Stimulated activated CD4-positive, alpha-beta T cell treated with anti-CD3 and anti-CD28 coated beads, Interleukin-4, amount 100 ng/mL, for 4 hours (primary cell): ENCODE results near the gene PARD3.

Experiments used
- DNase-seq, 2 experiments: peaks; one replicate each; pipeline ENCODE4 v3.0.0-alpha.2; 2020

PARD3 gene

DNA sequence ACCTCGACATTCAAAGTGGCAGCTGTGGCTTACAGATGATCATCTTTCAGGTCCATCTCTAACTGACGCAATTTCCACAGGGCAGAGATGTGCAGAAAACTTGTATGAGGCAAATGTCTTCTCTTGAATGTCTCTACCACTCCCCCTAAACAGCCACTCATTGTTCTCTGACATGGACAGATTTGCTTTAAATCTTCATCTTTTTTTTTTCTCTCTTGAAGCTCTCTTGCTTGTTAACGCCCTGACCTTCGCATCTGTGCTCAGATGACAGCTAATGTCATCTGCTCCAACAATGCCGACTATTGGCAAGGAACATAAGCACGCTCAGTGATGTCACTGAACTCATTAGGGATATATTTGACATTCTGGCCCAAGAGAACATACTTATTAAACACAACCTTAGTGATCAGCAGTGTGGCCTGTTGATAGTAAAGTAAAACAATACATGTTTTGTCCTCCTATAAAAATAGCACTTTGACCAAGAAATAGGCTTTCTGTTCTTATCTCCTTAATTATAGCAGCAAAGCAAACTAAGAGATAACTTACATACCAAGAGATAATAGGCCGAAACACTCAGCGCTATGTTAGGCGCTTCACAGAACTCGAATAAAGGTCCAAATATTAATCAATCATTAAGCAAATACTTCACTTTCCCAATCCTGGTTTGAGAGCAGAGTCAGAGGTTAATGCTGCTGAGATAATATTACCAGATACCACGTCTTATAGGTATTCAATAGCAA is 583.5 kb downstream of the PARD3 start:
- no peak for DNase-seq

DNA sequence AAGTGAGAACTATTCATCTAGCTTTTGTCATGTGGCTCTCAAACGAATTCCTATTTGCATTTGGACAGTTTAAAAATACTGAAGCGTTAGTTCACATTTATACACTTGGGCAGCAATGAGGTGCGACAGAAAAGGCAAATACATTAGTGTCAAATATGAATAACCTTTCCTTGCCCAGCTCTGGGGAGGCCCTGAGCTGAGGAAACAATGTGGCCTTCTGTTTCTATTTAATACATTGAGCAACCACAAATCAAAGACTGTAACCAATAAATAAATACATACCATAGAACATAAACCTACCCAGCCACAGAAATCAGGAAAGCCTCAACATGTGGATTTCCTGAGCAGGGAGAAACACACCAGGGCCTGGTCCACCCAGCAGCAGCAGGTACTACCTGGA is 585.2 kb downstream of the PARD3 start:
- DNase-seq: no peak

DNA sequence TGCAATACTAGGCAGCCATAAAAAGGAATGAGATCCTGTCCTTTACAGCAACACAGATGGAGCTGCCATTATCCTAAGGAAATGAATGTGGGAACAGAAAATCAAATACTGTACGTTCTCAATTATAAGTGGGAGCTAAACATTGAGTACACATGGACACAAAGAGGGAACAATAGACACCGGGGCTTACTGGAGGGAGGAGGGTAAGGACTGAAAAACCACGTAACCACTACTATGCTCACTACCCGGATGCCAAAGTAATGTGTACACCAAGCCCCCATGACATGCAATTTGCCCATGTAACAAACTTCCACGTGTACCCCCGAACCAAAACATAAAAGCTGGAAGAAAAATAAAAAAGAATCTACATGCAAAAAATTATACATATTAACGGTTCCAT is 587.0 kb downstream of the PARD3 start:
- DNase-seq: no peak

DNA sequence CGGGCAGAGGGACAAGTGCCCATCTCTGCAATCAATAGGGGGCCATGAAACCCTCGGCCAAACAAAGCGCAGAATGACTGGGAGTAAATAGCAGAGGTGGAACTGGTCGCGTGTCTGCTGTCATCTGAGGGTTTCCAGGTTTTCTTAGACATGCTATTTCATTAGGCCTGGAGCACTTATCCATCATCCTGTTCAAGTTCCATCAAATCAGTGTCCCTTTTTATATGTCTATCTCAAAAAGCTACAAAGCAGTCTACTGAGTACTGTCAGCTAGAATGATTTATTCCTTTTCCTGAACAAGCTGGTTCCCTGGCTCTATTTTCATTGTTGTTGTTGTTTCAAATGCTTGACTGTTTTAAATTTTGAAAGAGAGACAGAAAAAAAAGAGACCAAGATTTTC is 590.5 kb downstream of the PARD3 start:
- no peak for DNase-seq

DNA sequence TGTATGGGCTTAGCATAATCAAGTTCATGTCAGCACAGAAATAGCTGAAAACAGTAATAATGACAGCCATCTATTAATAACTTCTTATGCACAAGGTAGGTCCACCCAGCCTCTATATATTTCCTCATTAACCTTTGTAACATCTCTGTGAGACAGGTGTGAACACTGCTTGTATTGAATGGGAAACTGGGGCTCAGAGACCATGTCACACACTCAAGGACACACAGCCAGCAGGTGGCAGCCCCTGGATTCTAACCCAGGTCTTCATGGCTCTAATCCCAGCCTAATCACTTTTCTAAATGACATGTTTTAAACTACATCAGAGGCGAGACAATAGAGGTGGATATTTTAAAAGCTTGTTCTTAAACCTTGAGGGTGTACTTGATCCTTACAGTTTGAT is 591.4 kb downstream of the PARD3 start:
- no peak for DNase-seq

DNA sequence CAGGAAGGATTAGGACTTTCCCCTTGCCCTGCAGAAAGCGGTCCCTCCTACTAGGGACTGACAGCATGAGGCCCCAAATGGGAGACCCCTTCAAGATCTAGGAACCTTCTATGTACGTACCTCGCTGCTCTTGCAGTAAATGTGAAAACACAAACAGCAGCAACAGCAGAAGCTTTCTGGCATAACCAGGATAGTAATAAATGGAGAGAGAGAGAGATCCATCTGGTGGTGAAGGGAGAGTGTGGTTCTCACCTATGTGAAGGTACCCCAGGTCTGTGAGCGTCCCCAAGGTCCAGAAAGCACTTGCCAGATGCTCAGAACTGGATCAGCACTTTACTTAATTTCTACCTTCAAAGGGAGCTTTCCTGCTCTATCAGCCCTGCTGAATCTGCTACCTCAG is 592.7 kb downstream of the PARD3 start:
- no peak for DNase-seq

DNA sequence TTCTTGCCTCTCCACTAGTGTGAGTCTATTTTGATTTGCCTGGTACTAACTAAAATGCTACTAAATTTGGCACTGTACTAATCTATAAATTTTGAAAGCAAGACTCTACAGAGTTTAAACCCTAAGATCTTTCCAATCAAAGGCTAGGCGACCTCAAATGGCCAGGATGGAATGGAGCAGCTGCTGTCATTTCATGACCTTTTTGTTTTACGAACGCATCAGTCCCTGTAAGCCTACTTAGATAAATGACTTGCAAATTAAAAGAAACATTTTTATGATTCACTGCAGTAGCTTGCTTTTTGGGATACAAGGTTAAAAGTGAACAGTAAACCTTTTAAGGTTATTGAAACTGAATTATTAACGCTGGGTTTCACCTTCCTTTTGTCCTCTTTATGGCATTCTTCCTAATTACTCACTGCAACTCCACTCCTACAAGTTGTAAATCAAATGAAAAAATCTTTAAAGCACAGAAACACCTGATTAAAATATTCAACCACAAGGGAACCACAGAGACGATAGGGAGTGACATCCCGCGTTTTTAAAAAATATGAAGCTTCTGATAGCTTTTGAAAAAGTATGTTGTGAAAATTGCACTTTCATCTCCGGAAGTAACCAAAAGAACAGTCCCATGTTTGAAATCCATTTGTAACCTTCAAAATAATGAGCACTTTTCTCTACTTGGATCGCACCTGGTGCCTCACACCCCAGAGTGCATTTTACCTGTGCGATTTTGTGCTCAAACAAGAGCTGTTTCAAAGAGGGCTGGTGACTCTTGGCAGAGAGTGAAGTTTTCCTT is 595.1 kb downstream of the PARD3 start:
- DNase-seq: no peak

DNA sequence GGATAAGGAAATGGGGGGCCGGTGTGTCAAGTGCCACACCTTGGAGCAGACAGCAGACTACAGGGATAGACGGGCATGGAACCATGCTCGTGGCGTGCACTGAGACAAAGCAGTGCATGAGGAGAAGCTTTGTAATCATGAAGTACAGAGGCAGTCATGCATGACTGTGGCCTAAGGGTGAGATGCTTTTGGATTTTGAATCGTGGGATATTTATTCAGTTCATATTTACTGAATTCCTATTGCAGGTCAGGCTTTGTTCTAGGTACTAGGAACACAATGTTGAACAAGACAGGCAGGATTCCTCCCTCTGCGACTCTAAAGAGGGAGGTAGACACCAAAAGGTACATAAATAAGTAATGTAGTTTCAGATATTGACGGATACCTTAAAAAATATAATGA is 597.6 kb downstream of the PARD3 start:
- DNase-seq: no peak

DNA sequence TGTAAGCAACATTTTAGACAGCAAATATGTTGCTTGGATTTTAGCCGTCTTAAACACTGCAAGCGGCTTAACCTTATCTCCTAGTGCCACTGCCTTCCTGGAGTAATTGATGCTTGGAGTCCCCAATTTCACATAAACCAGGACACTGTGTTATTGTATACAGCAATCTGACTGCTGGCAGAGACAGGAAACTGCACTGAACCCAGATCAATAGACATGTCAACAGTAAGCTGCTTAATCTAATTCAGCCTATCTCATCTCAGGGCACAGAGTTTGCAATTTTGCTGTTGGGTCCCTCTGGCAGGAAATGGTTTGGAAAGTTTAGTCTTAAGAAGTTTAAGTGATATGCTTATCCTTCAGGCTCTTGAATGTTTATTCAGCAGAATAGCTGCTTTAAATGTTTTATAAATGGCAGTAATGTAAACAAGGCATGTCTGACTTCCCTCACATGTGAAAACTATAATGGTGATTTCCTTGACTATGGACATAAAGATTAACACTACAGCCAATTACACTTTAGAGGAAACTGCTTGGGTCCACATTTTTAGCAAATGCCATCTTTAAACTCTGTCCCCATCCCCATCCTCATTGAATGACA is 598.6 kb downstream of the PARD3 start:
- DNase-seq: no peak

DNA sequence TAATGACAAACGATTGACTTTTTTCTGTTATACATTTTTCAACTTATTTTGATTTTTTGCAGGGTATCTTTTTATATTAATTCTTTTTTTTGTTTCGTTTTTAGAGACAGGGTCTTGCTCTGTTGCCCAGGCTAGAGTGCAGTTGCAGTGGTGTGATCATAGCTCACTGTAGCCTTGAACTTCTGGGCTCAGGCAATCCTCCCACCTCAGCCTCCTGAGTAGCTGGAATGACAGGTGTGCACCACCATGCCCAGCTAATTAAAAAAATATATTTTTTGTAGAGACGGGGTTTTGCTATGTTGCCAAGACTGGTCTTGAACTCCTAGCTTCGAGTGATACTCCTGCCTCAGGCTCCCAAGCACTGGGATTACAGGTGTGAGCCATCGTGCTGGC is 601.3 kb downstream of the PARD3 start:
- DNase-seq: no peak

DNA sequence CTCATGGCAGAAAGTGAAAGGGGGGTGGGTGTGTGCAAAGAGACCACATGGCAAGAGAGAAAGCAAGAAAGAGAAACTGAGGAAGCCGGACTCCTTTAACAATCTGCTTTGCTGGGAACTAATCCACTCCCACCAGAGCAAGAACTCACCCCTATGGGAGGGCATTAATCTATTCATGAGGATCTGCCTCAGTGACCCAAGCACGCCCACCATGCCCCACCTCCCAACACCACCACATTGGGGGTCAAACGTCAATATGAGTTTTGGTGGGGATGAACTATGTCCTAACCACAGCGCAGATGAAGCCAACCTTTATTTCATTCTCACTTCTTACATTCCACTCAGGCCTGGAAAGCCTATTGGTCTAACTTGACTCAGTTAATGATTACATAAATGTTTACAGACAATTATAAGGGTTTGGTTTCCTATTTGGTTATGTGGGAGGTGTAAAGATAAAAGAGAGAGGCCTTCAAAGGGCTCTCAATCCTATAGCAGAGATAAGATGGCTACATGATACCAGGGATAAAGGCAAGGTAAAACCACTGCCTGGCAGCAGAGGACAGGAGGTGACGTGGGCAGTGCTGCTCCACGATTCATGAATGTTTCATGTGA is 601.8 kb downstream of the PARD3 start:
- no peak for DNase-seq

DNA sequence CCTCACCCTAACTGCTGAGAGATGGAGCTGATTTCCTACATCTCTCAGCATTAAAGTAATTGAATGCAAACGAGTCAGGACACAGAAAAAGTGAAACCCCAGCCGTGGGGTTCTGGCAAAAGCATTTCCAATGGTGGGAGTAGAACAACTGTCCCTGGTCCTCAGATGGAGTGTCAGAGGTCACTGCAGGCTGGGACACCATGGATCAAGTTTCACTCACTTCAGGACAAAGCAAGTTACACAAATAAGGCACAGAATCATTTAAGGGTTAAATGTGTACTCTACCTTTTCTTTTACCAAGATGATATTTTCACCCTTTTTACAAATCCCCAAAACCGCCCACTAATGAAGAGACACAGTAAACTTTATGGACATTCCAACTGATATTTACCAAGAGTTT is 607.8 kb downstream of the PARD3 start:
- DNase-seq: no peak

DNA sequence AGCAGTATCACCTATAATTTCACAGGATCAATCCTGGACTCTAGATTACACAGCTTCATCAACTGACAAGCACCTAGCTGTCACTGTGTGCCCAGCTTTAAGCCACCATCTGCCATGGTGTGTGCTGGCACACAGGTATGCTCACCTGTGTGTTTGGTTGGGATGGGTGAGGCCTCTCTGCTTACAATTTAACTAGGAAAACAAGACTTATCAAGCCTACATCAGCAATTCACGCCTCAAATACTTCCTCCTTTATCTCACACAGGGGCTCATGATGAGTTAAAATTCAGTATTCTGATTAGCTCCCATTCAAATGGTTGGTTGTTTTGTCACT is 608.2 kb downstream of the PARD3 start:
- no peak for DNase-seq

DNA sequence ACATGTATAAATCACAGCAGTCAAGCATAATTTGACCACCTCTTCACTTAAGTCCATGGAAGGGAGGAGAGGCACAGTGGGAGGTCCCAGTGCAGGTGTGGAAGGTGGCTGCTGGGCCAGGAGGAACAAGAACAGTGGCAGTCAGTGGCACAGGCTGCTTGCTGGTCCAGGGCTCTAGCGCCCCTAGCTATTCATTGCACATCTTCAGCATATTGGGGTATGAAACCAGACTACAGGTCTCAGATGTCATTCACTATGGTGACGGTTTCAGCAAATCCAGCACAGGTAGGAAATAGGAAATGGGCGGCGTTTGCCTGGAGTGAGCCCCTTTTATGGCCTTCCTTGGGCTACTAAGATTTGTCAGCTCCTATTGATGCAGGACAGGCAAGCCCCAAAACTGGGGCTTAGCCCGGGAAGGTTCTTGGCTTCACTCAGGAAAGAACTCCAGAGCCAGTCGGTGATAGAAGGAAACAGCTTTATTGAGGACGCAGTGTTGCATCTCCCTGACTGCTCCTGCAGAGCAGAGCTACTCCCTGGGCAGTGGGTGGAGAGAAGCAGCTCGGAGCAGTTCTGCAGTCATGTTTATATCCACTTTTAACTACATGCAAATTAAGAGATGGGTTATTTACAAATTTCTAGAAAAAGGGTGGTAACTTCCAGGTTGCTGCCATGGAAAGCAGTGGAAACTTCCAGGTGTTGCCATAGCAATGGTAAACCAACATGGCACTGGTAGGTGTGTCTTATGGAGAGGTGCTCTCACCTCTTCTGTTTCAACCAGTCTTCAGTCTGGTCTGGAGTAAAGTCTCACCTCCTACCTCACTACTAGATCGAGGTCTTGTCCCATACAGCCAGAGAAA is 608.8 kb downstream of the PARD3 start:
- DNase-seq: no peak

DNA sequence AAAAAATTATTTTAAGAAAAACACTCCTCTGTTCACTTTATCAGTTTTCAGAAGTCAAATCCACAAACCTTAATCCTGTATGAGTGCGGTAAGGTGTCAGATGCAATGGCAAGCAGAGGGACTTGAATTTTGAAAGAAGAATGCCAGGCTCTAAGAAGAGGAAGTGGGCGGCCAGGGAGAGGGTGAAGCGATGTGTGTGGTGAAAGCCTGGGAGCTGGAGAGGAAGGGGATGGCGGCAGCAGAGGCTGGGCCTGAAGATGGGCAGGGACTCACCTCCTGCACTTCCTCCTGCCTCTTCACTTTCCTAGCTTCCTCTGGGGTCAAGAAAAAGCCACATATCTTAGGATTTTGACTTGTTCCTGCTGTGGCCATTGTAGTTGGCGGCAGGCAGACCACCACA is 609.6 kb downstream of the PARD3 start:
- no peak for DNase-seq

DNA sequence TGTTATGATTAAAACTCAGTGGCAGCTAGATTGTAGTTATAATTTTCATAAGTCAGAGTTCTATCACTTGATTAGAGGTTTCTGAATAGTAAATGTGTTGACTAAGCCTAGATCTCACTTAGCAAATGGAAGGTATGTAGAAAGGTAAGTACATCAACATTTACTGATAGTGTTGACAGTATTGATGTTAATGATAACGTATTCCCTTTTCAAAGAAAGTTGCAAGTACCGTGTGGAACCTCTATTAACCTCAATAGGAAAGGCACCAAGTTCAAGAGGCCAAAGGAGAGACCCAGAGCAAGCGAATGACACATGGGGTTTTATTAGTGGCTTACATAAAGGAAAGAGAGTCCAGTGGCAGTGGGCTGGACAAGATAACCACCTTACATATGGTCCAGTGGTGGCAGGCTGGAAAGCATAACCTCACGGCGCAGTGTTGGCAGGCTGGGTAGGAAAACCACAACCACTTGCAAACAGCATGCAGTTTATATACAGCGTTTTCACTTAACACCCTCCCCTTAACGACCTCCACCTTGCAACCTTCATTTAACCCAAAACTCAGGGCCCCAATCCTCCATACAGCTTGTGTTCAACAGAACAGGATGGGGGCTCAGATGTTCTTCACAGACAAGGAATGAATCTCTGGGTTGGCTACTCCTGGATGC is 611.0 kb downstream of the PARD3 start:
- no peak for DNase-seq

DNA sequence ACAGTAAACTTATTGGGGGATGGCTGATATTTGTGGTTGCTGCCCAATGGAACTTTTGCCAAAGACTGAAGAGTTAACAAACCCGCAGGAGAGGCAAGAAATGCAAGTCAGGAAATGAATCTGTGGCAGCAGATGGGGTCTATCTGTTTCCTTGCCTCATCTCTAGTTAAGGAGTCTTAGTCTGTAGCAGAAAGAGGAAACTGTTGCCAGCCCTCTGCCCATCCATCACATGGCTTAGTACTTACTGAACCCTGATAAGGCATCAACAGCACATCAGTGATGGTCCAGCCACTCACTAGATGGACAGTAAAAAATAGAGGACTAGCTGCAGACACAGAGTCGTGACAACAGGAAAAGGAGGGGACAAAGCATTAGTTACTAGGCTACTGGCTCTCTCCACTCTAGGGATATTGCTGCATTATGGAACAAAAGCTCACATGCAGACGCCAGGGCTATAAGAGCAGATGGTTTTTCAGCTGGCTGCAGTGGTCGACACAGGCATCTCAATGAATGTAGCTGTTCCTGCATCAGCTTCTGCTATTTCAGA is 614.7 kb downstream of the PARD3 start:
- DNase-seq: no peak

DNA sequence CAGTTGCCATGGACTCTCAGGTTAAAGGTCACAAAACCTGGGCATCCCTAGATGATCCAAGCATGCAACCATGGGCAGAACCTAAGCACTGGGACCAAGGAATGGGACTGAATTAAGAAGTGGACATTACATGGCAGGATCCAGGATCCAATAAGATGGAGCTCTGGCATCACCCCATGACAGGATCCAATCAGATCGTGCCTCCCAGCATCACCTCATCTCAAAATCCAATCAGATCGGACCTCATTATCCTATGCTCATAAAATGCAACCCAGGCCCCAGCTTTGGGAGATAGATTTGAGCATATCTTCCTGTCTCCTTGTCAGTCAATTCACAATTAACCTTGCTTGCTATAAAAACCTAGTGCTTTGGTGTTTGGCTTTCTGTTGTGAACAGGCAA is 616.1 kb downstream of the PARD3 start:
- no peak for DNase-seq

DNA sequence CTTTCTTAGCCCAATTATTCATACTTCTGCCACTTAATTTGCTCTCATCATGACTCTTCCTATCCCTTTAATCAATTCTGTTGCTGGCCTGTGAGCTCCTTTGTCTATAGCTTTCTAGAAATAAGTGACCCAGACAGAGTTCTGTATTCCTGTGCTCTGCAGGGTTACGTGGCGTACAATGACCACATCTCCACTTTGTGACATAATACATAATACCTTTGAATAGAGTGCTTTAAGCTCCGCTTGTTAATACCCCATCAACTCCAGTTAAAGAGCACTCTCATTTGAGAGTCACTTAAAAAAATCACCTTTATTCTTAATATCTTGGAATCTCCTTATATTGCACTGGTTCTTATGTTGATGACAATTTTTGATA is 619.0 kb downstream of the PARD3 start:
- no peak for DNase-seq

DNA sequence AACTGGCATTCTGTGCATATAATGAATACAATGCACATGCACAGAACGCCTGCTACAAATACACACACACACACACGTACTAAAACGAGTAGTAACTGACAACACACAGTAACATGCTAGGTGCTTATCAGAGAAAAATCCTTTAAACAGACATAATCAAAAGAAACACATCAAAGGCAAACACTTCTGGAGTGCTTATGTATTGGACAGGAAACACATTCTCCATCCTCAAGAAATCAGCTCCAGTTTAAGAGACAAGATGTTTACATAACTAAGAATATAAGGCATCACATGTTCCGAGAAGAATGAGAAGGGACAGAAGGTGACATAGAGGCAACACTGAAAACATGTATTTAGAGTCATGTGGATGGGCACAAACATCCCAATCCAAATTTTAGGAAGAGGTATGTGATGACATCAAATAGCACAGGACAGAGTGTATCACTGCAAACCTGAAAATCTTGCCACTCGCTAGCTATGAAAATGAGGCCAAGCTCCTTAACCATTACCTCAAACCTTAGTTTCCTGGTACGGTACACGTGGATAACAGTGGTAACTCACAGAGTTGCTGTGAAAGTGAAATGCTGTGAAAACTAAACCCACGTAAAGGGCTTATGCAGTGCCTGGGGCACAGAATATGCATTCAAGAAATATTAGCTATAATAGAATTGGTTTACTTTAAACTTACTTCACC is 619.6 kb downstream of the PARD3 start:
- DNase-seq: no peak

DNA sequence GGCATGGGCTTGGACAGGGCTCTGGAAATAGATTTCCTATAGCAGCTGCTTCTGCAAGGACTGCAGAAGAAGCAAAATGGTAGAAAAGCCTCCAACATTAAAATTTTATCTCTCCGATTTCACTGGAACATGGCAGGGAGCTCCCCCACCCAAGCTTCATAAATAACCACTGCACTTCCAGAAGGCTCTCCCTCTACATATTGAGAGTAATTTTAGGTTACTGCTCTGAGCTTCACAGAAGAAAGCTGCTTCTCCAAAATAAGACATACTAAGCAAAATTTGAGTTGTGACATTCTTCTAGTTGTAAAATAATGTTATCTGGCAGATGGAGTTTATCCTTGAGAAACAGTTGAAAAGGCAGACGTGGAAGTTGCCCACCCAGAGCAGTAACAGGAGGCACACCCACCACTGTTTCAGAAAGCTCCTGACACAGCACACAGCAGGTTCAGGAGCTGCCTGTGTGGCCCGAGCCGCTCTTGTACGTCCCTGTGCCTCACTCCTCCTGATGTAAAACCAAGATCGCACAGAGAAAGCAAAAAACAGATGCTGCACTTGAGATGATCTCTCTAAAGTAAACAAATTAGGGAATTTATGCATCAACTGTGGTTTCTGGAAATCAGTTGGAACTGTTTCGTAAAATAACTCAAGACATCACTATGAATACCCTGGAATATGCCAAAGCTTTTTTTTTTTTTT is 621.0 kb downstream of the PARD3 start:
- no peak for DNase-seq
